Measurements from ENCODE around the gene MBOAT2.

GRCh38 chr2:8984855-8985254 is 18.6 kb downstream of the MBOAT2 start:
- TF ChIP-seq CTCF (IDR thresholded peaks at IDR 0.05): no peak
- no peak for TF ChIP-seq EZH2 (IDR thresholded peaks at IDR 0.05; ENCODE audit: borderline replicate concordance, insufficient read depth, low read depth, low read length, poor library complexity, severe bottlenecking)

All from B cell (primary cell).